Measurements from ENCODE around the gene IFNL3.

GRCh38 chr19:39207293-39207836 is 37.4 kb downstream of the IFNL3 start:
- TF ChIP-seq, protein P1, sequence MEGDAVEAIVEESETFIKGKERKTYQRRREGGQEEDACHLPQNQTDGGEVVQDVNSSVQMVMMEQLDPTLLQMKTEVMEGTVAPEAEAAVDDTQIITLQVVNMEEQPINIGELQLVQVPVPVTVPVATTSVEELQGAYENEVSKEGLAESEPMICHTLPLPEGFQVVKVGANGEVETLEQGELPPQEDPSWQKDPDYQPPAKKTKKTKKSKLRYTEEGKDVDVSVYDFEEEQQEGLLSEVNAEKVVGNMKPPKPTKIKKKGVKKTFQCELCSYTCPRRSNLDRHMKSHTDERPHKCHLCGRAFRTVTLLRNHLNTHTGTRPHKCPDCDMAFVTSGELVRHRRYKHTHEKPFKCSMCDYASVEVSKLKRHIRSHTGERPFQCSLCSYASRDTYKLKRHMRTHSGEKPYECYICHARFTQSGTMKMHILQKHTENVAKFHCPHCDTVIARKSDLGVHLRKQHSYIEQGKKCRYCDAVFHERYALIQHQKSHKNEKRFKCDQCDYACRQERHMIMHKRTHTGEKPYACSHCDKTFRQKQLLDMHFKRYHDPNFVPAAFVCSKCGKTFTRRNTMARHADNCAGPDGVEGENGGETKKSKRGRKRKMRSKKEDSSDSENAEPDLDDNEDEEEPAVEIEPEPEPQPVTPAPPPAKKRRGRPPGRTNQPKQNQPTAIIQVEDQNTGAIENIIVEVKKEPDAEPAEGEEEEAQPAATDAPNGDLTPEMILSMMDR (IDR thresholded peaks at IDR 0.05; ENCODE audit: low read depth, low read length) = no peak
- no peak for TF ChIP-seq EZH2phosphoT487 (IDR thresholded peaks at IDR 0.05; ENCODE audit: low read depth)

All from OCI-LY3 (cell line).